Measurements from ENCODE around the gene STRN.
"Not testable (repeated sequence)": the region's sequence is repeated elsewhere in the genome, so short reads cannot be mapped to it uniquely, and the experiment has no call there.

The STRN gene

GRCh38 chr2:36963734-36964133, 2.6 kb downstream of the STRN start:
- no peak for DNase-seq

- DNase-seq, result no peak
These were observed 3.2 kb downstream of the STRN start for GRCh38 chr2:36963106-36963505.

- no peak for DNase-seq
These were observed 5.6 kb downstream of the STRN start for GRCh38 chr2:36960773-36961172.

- DNase-seq, result no peak
These were observed 6.2 kb downstream of the STRN start for GRCh38 chr2:36960005-36960675.

- DNase-seq, result no peak
These were observed 11.2 kb downstream of the STRN start for GRCh38 chr2:36954977-36955607.

- no peak for DNase-seq
These were observed 13.6 kb downstream of the STRN start for GRCh38 chr2:36952748-36953197.

- DNase-seq, result no peak
These were observed 14.8 kb downstream of the STRN start for GRCh38 chr2:36951574-36951973.

GRCh38 chr2:36951027-36951518, 15.3 kb downstream of the STRN start:
- no peak for DNase-seq

GRCh38 chr2:36949845-36950244, 16.5 kb downstream of the STRN start:
- no peak for DNase-seq

GRCh38 chr2:36945240-36945639, 21.1 kb downstream of the STRN start:
- DNase-seq, result not testable (repeated sequence)

- no peak for DNase-seq
These were observed 24.5 kb downstream of the STRN start for GRCh38 chr2:36941867-36942266.

GRCh38 chr2:36936526-36936925, 29.8 kb downstream of the STRN start:
- not testable (repeated sequence) for DNase-seq

- not testable (repeated sequence) for DNase-seq
These were observed 34.6 kb downstream of the STRN start for GRCh38 chr2:36931688-36932087.

GRCh38 chr2:36930787-36931410, 35.4 kb downstream of the STRN start:
- not testable (repeated sequence) for DNase-seq

- DNase-seq, result not testable (repeated sequence)
These were observed 39.9 kb downstream of the STRN start for GRCh38 chr2:36926175-36927132.

GRCh38 chr2:36922629-36923028, 43.7 kb downstream of the STRN start:
- DNase-seq, result not testable (repeated sequence)

GRCh38 chr2:36921984-36922383, 44.4 kb downstream of the STRN start:
- no peak for DNase-seq

- no peak for DNase-seq
These were observed 47.1 kb downstream of the STRN start for GRCh38 chr2:36919041-36919837.

- DNase-seq, result no peak
These were observed 48.0 kb downstream of the STRN start for GRCh38 chr2:36918307-36918706.

GRCh38 chr2:36915627-36916026, 50.7 kb downstream of the STRN start:
- no peak for DNase-seq

- no peak for DNase-seq
These were observed 53.6 kb downstream of the STRN start for GRCh38 chr2:36912695-36913094.

GRCh38 chr2:36911012-36911411, 55.3 kb downstream of the STRN start:
- DNase-seq, result no peak

Measured in NK-92 treated with Interleukin-12 subunit alpha and Interleukin-12 subunit beta, amount 100 ng/mL, for 24 hours (cell line).